Activated T-cell treated with anti-CD3 and anti-CD28 coated beads, Interleukin-2, amount 50 U/mL, for 4 hours (primary cell): ENCODE measurements around the gene CILP. TPM values are rescaled to one million over a fixed set of nuclear protein-coding genes. Genes with fewer than 3 reads are reported as not detected.

Experiments
- ATAC-seq, 2 donors: fragments of 200-7000 bp; cut with Tn5 transposase; one replicate each; pipeline ENCODE4 v1.10.0; 2021
- DNase-seq: peaks from one replicate; pipeline ENCODE4 v3.0.0-alpha.2; 2020
- H3K27me3 Mint-ChIP-seq: one replicate; pipeline ENCODE4 v1.8.0; 2021; ENCODE audit warnings: low read depth, mixed read lengths
- H3K36me3 Mint-ChIP-seq: one replicate; pipeline ENCODE4 v1.8.0; 2022; ENCODE audit warnings: mixed read lengths; ENCODE audit not compliant: insufficient read depth
- H3K4me1 Mint-ChIP-seq: one replicate; pipeline ENCODE4 v1.8.0; 2021; ENCODE audit warnings: low read depth, mixed read lengths
- H3K4me3 Mint-ChIP-seq: one replicate; pipeline ENCODE4 v1.8.0; 2021; ENCODE audit warnings: mild to moderate bottlenecking, moderate library complexity, mixed read lengths
- H3K9me3 Mint-ChIP-seq: one replicate; pipeline ENCODE4 v1.8.0; 2021; ENCODE audit warnings: mixed read lengths
- total RNA-seq, 3 donors: library from RNA; stranded (reverse); gene quantifications; one replicate each; pipeline ENCODE4 v1.2.1, GENCODE V29; 2021

Gene CILP
- total RNA-seq, 3 donors from 2014 or later = 0.08 to 0.13 (median 0.08) TPM

- no peaks in the 10 kb centered on the region for H3K27me3 Mint-ChIP-seq
- ATAC-seq (no peak), DNase-seq (no peak)
- H3K4me1 Mint-ChIP-seq = no peaks in the 10 kb centered on the region
- no peaks in the 10 kb centered on the region for H3K9me3 Mint-ChIP-seq
- H3K36me3 Mint-ChIP-seq = no peaks in the 10 kb centered on the region
- H3K4me3 Mint-ChIP-seq = no peak overlapping the region
Measured at GRCh38 chr15:65211482-65211982, 259 bp upstream of the CILP start.

GRCh38 chr15:65209701-65210643 is 1.3 kb downstream of the CILP start:
- H3K4me1 Mint-ChIP-seq = no peaks in the 10 kb centered on the region
- H3K9me3 Mint-ChIP-seq = no peaks in the 10 kb centered on the region
- H3K4me3 Mint-ChIP-seq = no peak overlapping the region
- no peaks in the 10 kb centered on the region for H3K27me3 Mint-ChIP-seq
- ATAC-seq (no peak), DNase-seq (no peak)
- no peaks in the 10 kb centered on the region for H3K36me3 Mint-ChIP-seq

GRCh38 chr15:65208647-65209046 is 2.6 kb downstream of the CILP start:
- no peaks in the 10 kb centered on the region for H3K9me3 Mint-ChIP-seq
- DNase-seq (no peak), ATAC-seq (no peak)
- no peaks in the 10 kb centered on the region for H3K36me3 Mint-ChIP-seq
- H3K4me1 Mint-ChIP-seq = no peaks in the 10 kb centered on the region
- no peaks in the 10 kb centered on the region for H3K27me3 Mint-ChIP-seq
- no peak overlapping the region for H3K4me3 Mint-ChIP-seq

- no peaks in the 10 kb centered on the region for H3K36me3 Mint-ChIP-seq
Measured at GRCh38 chr15:65207280-65207840, 3.9 kb downstream of the CILP start.

GRCh38 chr15:65206750-65207149 is 4.5 kb downstream of the CILP start:
- Mint-ChIP-seq H3K4me1 (no peaks in the 10 kb centered on the region), H3K4me3 (no peak overlapping the region), H3K27me3 (no peaks in the 10 kb centered on the region), H3K36me3 (no peaks in the 10 kb centered on the region), H3K9me3 (no peaks in the 10 kb centered on the region)
- ATAC-seq (no peak), DNase-seq (no peak)

More at GRCh38 chr15:65207280-65207840, 3.9 kb downstream of the CILP start:
- Mint-ChIP-seq H3K4me1 (no peaks in the 10 kb centered on the region), H3K9me3 (no peaks in the 10 kb centered on the region), H3K4me3 (no peak overlapping the region), H3K27me3 (no peaks in the 10 kb centered on the region)
- ATAC-seq (no peak), DNase-seq (no peak)

GRCh38 chr15:65204931-65205660 is 6.2 kb downstream of the CILP start:
- DNase-seq (no peak), ATAC-seq (no peak)
- Mint-ChIP-seq H3K36me3 (no peaks in the 10 kb centered on the region), H3K4me3 (no peak overlapping the region), H3K9me3 (no peaks in the 10 kb centered on the region), H3K27me3 (no peaks in the 10 kb centered on the region), H3K4me1 (no peaks in the 10 kb centered on the region)

GRCh38 chr15:65204236-65204930 is 6.9 kb downstream of the CILP start:
- ATAC-seq (no peak), DNase-seq (no peak)
- H3K27me3 Mint-ChIP-seq = no peaks in the 10 kb centered on the region
- no peaks in the 10 kb centered on the region for H3K4me1 Mint-ChIP-seq
- no peaks in the 10 kb centered on the region for H3K9me3 Mint-ChIP-seq
- H3K36me3 Mint-ChIP-seq = no peaks in the 10 kb centered on the region
- no peak overlapping the region for H3K4me3 Mint-ChIP-seq

- no peak for ATAC-seq
- Mint-ChIP-seq H3K36me3 (no peaks in the 10 kb centered on the region), H3K4me1 (no peaks in the 10 kb centered on the region), H3K4me3 (no peak overlapping the region), H3K27me3 (no peaks in the 10 kb centered on the region), H3K9me3 (no peaks in the 10 kb centered on the region)
- no peak for DNase-seq
Measured at GRCh38 chr15:65201918-65202317, 9.4 kb downstream of the CILP start.

- Mint-ChIP-seq H3K36me3 (no peaks in the 10 kb centered on the region), H3K27me3 (no peaks in the 10 kb centered on the region), H3K9me3 (no peaks in the 10 kb centered on the region), H3K4me1 (no peaks in the 10 kb centered on the region), H3K4me3 (no peak overlapping the region)
- no peak for ATAC-seq
- no peak for DNase-seq
Measured at GRCh38 chr15:65198571-65198970, 12.7 kb downstream of the CILP start.

GRCh38 chr15:65197337-65197645 is 14.0 kb downstream of the CILP start:
- Mint-ChIP-seq H3K4me1 (no peaks in the 10 kb centered on the region), H3K36me3 (no peaks in the 10 kb centered on the region), H3K9me3 (no peaks in the 10 kb centered on the region), H3K27me3 (no peaks in the 10 kb centered on the region), H3K4me3 (no peak overlapping the region)
- ATAC-seq = no peak
- DNase-seq = no peak

GRCh38 chr15:65196637-65197336 is 14.5 kb downstream of the CILP start:
- DNase-seq (no peak), ATAC-seq (no peak)
- no peaks in the 10 kb centered on the region for H3K36me3 Mint-ChIP-seq
- H3K27me3 Mint-ChIP-seq = no peaks in the 10 kb centered on the region
- H3K4me1 Mint-ChIP-seq = no peaks in the 10 kb centered on the region
- H3K9me3 Mint-ChIP-seq = no peaks in the 10 kb centered on the region
- no peak overlapping the region for H3K4me3 Mint-ChIP-seq

- no peaks in the 10 kb centered on the region for H3K9me3 Mint-ChIP-seq
- ATAC-seq (no peak), DNase-seq (no peak)
- no peaks in the 10 kb centered on the region for H3K36me3 Mint-ChIP-seq
- no peak overlapping the region for H3K4me3 Mint-ChIP-seq
- H3K27me3 Mint-ChIP-seq = no peaks in the 10 kb centered on the region
- H3K4me1 Mint-ChIP-seq = no peaks in the 10 kb centered on the region
Measured at GRCh38 chr15:65195548-65195923, 15.7 kb downstream of the CILP start.

GRCh38 chr15:65194826-65195547 is 16.3 kb downstream of the CILP start:
- H3K27me3 Mint-ChIP-seq = no peaks in the 10 kb centered on the region
- H3K9me3 Mint-ChIP-seq = no peaks in the 10 kb centered on the region
- no peaks in the 10 kb centered on the region for H3K4me1 Mint-ChIP-seq
- no peak for ATAC-seq
- DNase-seq = no peak
- no peak overlapping the region for H3K4me3 Mint-ChIP-seq
- no peaks in the 10 kb centered on the region for H3K36me3 Mint-ChIP-seq
